DND-41 (cell line): ENCODE measurements around the gene DNAI7.

Experiments used
- EZH2 ChIP-seq: IDR thresholded peaks from 3 replicates; pipeline ENCODE4 v1.6.1; 2012; ENCODE audit warnings: borderline replicate concordance, low read depth, mild to moderate bottlenecking, moderate library complexity, low read length, inconsistent platforms; ENCODE audit not compliant: severe bottlenecking
- TF ChIP-seq, protein P1 (sequence below): IDR thresholded peaks from 2 replicates; pipeline ENCODE4 v1.5.1; 2012; ENCODE audit warnings: borderline replicate concordance, low read length, moderate library complexity, mild to moderate bottlenecking; ENCODE audit not compliant: poor library complexity, severe bottlenecking; ENCODE audit errors: extremely low read depth

DNA sequence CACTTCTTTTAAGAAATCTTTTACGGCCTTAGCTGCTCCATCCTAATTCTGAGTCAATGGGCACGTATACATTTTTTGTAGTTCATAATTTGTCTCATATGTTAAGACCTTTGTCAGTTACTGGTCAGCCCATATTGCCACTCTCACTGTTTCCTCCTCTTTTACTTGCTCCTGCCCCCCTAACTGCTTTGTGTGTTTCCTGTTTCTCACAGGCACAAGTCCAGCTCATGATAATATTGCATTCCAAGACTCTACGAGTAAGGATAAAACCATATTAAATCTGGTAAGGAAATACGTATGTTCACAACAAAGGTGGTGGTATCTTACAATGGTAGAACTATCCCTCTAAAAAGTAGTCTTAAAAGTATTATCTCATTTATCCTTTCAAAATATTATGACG lies 111.7 kb downstream of the DNAI7 start:
- TF ChIP-seq, protein P1, sequence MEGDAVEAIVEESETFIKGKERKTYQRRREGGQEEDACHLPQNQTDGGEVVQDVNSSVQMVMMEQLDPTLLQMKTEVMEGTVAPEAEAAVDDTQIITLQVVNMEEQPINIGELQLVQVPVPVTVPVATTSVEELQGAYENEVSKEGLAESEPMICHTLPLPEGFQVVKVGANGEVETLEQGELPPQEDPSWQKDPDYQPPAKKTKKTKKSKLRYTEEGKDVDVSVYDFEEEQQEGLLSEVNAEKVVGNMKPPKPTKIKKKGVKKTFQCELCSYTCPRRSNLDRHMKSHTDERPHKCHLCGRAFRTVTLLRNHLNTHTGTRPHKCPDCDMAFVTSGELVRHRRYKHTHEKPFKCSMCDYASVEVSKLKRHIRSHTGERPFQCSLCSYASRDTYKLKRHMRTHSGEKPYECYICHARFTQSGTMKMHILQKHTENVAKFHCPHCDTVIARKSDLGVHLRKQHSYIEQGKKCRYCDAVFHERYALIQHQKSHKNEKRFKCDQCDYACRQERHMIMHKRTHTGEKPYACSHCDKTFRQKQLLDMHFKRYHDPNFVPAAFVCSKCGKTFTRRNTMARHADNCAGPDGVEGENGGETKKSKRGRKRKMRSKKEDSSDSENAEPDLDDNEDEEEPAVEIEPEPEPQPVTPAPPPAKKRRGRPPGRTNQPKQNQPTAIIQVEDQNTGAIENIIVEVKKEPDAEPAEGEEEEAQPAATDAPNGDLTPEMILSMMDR = no peak
- no peak for TF ChIP-seq EZH2
